Measurements from ENCODE around the gene CA6.
"Not testable (repeated sequence)": the region's sequence is repeated elsewhere in the genome, so short reads cannot be mapped to it uniquely, and the experiment has no call there.

CA6 gene

DNA sequence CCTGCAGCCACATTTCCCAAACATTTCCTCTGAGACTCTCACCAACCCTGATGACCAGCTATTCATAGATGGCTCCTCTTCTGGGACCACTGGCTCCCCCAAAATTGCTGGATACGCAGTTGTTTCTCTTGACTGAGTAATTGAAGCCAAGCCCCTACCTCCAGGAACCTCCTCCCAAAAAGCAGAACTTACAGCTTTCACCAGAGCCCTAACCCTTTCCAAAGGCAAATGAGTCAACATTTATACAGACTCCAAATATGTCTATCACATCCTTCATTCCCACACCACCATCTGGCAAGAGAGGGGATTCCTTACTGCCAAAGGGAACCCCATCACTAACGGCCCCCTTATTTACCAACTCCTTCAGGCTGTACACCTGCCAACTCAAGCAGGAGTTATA, 20.3 kb upstream of the CA6 start:
- Histone ChIP-seq H3K4me3 (IDR thresholded peaks at IDR 0.05; ENCODE audit: insufficient read depth, low read depth, low read length) (no peak overlapping the region), H3K4me2 (no peak overlapping the region), H3K9ac (no peak overlapping the region), H3K27ac (no peak overlapping the region), H3K27me3 (ENCODE audit: insufficient read depth, low read depth) (no peaks in the 10 kb centered on the region; the same call in 1 of the 2 replicates), H3K79me2 (ENCODE audit: insufficient read depth, low read depth) (no peaks in the 10 kb centered on the region), H3K36me3 (ENCODE audit: insufficient read depth) (no peaks in the 10 kb centered on the region), H3K4me1 (ENCODE audit: low read depth, poor library complexity, severe bottlenecking) (no peaks in the 10 kb centered on the region), H2AFZ (ENCODE audit: low read depth) (no peak overlapping the region), H4K20me1 (ENCODE audit: insufficient read depth) (no peaks in the 10 kb centered on the region)
- TF ChIP-seq, protein P1, sequence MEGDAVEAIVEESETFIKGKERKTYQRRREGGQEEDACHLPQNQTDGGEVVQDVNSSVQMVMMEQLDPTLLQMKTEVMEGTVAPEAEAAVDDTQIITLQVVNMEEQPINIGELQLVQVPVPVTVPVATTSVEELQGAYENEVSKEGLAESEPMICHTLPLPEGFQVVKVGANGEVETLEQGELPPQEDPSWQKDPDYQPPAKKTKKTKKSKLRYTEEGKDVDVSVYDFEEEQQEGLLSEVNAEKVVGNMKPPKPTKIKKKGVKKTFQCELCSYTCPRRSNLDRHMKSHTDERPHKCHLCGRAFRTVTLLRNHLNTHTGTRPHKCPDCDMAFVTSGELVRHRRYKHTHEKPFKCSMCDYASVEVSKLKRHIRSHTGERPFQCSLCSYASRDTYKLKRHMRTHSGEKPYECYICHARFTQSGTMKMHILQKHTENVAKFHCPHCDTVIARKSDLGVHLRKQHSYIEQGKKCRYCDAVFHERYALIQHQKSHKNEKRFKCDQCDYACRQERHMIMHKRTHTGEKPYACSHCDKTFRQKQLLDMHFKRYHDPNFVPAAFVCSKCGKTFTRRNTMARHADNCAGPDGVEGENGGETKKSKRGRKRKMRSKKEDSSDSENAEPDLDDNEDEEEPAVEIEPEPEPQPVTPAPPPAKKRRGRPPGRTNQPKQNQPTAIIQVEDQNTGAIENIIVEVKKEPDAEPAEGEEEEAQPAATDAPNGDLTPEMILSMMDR (conservative IDR thresholded peaks at IDR 0.05; ENCODE audit: low read depth, low read length): no peak

DNA sequence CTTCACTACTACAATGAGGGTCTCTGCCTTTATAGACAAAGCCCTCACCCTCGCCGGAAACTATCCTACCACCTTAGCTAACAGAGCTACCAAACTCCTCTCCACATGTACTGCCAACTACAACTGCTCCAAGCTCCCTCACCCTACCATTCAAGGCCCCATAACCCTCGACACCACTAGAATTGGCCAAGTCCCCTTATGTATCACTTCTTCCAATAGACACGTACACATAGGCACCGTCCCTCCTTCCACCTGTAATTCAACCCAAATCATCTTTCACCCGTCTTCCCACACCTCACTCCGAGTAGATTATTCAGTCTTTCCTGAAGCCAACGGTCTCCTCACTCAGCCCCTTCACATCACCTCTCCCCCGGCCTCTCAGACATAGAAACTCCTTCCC, 19.7 kb upstream of the CA6 start:
- Histone ChIP-seq H4K20me1 (ENCODE audit: insufficient read depth) (no peaks in the 10 kb centered on the region), H2AFZ (ENCODE audit: low read depth) (no peak overlapping the region), H3K27ac (no peak overlapping the region), H3K4me1 (ENCODE audit: low read depth, poor library complexity, severe bottlenecking) (no peaks in the 10 kb centered on the region), H3K4me3 (IDR thresholded peaks at IDR 0.05; ENCODE audit: insufficient read depth, low read depth, low read length) (no peak overlapping the region), H3K27me3 (ENCODE audit: insufficient read depth, low read depth) (no peaks in the 10 kb centered on the region; the same call in 1 of the 2 replicates), H3K4me2 (no peak overlapping the region), H3K79me2 (ENCODE audit: insufficient read depth, low read depth) (no peaks in the 10 kb centered on the region), H3K9ac (no peak overlapping the region), H3K36me3 (ENCODE audit: insufficient read depth) (no peaks in the 10 kb centered on the region)
- TF ChIP-seq, protein P1 (conservative IDR thresholded peaks at IDR 0.05; ENCODE audit: low read depth, low read length): no peak

DNA sequence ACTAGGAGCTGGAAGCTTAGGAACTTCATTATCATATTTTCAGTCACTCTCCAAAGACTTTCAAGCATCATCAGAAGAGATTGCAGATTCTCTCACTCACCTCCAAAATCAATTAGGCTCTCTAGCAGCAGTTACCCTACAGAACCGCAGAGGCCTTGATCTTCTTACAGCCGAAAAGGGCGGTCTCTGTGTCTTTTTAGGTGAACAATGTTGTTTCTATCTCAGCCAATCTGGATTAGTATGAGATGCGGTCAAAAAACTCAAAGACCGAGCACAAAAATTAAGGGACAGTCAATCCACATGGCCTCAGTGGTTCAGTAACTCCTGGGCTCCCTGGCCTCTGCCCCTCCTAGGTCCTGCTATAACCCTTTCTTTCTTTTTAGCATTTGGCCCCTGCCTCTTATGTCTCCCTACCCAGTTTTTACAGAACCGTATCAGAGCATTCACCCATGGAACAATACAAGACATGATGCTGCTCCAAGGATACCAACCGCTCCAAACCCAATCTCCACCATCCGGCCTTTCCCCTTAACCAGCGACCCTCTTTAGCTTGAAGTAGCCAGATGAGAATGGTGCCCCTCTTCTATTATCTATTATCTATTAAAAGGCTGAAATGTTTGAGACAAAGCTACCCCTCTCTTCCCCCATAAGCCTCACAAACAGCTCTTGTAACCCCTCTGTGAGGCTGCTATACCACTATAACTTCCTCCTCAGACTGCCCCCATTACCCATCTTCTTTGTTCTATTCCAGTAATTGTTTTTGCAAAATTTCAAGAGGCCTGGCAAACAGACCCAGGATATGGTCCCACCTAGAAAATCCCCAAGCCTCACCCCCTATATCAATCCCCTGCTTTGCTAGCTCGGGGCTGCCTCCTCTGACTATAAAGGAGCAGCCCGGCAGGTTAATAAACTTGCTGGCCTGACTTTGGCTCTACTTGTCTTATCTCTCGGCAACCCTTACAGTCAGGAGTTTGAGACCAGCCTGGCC, 18.7 kb upstream of the CA6 start:
- no peak overlapping the region for H3K4me2 ChIP-seq
- no peaks in the 10 kb centered on the region for H4K20me1 ChIP-seq (ENCODE audit: insufficient read depth)
- no peak overlapping the region for H3K9ac ChIP-seq
- H3K4me1 ChIP-seq (ENCODE audit: low read depth, poor library complexity, severe bottlenecking): no peaks in the 10 kb centered on the region
- TF ChIP-seq, protein P1 (conservative IDR thresholded peaks at IDR 0.05; ENCODE audit: low read depth, low read length): no peak
- no peak overlapping the region for H3K27ac ChIP-seq
- no peaks in the 10 kb centered on the region for H3K27me3 ChIP-seq (ENCODE audit: insufficient read depth, low read depth)
- H2AFZ ChIP-seq (ENCODE audit: low read depth): no peak overlapping the region
- H3K79me2 ChIP-seq (ENCODE audit: insufficient read depth, low read depth): no peaks in the 10 kb centered on the region
- no peaks in the 10 kb centered on the region for H3K36me3 ChIP-seq (ENCODE audit: insufficient read depth)
- no peak overlapping the region for H3K4me3 ChIP-seq (IDR thresholded peaks at IDR 0.05; ENCODE audit: insufficient read depth, low read depth, low read length)

DNA sequence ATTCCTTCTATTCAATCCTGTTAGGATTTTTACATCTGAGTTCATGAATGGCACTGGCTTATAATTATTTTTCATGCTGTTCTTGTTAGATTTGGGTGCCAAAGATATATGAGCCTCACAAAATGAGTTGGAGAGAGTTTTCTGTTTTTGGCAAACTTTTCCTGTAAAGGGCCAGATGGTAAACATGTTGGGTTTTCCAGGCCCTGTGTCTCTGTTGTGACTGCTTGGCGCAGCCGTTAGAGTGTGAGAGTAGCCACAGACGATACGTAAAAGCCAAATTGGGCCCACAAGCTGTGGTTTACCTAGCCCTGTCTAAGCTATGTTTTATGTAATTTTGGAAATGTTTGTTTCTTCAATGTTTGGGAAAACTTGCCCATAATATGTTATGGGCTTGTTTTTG, 15.6 kb upstream of the CA6 start:
- H3K4me1 ChIP-seq (ENCODE audit: low read depth, poor library complexity, severe bottlenecking): no peaks in the 10 kb centered on the region
- H3K36me3 ChIP-seq (ENCODE audit: insufficient read depth): no peaks in the 10 kb centered on the region
- H3K27ac ChIP-seq: no peak overlapping the region
- H3K4me3 ChIP-seq (IDR thresholded peaks at IDR 0.05; ENCODE audit: insufficient read depth, low read depth, low read length): no peak overlapping the region
- no peak overlapping the region for H2AFZ ChIP-seq (ENCODE audit: low read depth)
- H3K4me2 ChIP-seq: no peak overlapping the region
- H3K79me2 ChIP-seq (ENCODE audit: insufficient read depth, low read depth): no peaks in the 10 kb centered on the region
- H3K27me3 ChIP-seq (ENCODE audit: insufficient read depth, low read depth): no peaks in the 10 kb centered on the region
- no peak overlapping the region for H3K9ac ChIP-seq
- TF ChIP-seq, protein P1 (conservative IDR thresholded peaks at IDR 0.05; ENCODE audit: low read depth, low read length): no peak
- no peaks in the 10 kb centered on the region for H4K20me1 ChIP-seq (ENCODE audit: insufficient read depth)

DNA sequence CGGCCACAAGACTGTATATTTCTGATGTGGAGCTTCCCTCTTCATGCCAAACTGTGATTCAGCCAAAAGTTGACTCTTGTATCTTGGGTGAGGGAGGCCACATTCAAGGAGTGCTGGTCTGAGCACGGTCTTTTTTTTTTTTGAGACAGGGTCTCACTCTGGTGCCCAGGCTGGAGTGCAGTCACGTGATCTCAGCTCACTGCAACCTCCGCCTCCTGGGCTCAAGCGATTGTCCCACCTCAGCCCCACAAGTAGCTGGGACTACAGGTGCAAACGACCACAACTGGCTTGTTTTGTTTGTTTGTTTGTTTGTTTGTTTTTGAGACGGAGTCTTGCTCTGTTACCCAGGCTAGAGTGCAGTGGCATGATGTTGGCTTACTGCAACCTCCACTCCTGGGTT, 8.6 kb upstream of the CA6 start:
- H3K27me3 ChIP-seq (ENCODE audit: insufficient read depth, low read depth); H3K4me3 ChIP-seq (IDR thresholded peaks at IDR 0.05; ENCODE audit: insufficient read depth, low read depth, low read length); H3K9ac ChIP-seq; H4K20me1 ChIP-seq (ENCODE audit: insufficient read depth); H3K4me1 ChIP-seq (ENCODE audit: low read depth, poor library complexity, severe bottlenecking); H2AFZ ChIP-seq (ENCODE audit: low read depth); H3K79me2 ChIP-seq (ENCODE audit: insufficient read depth, low read depth); H3K4me2 ChIP-seq; H3K36me3 ChIP-seq (ENCODE audit: insufficient read depth); H3K27ac ChIP-seq: not testable (repeated sequence)

Data from KMS-11 (cell line).